ENCODE results near the gene LANCL1. TPM values are rescaled to one million over a fixed set of nuclear protein-coding genes. Genes with fewer than 3 reads are reported as not detected.
A peak's percentile ranks its signal among the peaks of the same experiment; 100 is the strongest.

The LANCL1 gene
- total RNA-seq, 5 donors from 2014 or later (not counting 1 experiment from before 2014, with no cell fraction given) = 25.5 to 30.1 (median 27.9) TPM

GRCh38 chr2:210515911-210516310 is 39.4 kb upstream of the LANCL1 start:
- Histone ChIP-seq H3K9me3 (no peaks in the 10 kb centered on the region), H3K27me3 (replicated peaks in 1 of 2; ENCODE audit: control insufficient read depth in 2 of 2, extremely low read depth in 1 of 2, insufficient read depth in 2 of 2, low read length in 1 of 2) (peaks cover 0 to 2% of the 10 kb centered on the region in 2 experiments), H3K4me3 (ENCODE audit: control insufficient read depth in 1 of 2, extremely low read depth in 1 of 2, low read length in 1 of 2) (no peak overlapping the region), H3K36me3 (ENCODE audit: control insufficient read depth in 2 of 2, extremely low read depth in 1 of 2, insufficient read depth in 1 of 2, low read length in 1 of 2) (no peaks in the 10 kb centered on the region), H3K27ac (ENCODE audit: low read length) (no peak overlapping the region), H3K4me1 (ENCODE audit: control insufficient read depth in 1 of 2, extremely low read depth in 1 of 2, insufficient read depth in 2 of 2, low read length in 2 of 2) (no peaks in the 10 kb centered on the region)
- no peak overlapping the region for H3K4me3 Mint-ChIP-seq
- no peak overlapping the region for H3K27ac Mint-ChIP-seq
- CTCF ChIA-PET = no interaction called here
- POLR2A ChIA-PET = no interaction called here
- DNase-seq (no peak), ATAC-seq (replicated peaks in 1 of 4) (no peak)
- H3K27me3 Mint-ChIP-seq = peaks cover 14 to 15% of the 10 kb centered on the region in 2 donors
- H3K9me3 Mint-ChIP-seq = peaks cover 5 to 36% (median 27%) of the 10 kb centered on the region in 3 donors
- 60% methylated on average over 1 of the region's 2 CpGs for WGBS (ENCODE audit: insufficient coverage)
- H3K4me1 Mint-ChIP-seq = peaks cover 0 to 3% (median 2%) of the 10 kb centered on the region in 3 donors
- no peaks in the 10 kb centered on the region for H3K36me3 Mint-ChIP-seq

GRCh38 chr2:210503725-210504191 is 27.2 kb upstream of the LANCL1 start:
- ATAC-seq (replicated peaks in 1 of 4) = no peak
- DNase-seq = no peak
- Mint-ChIP-seq H3K36me3 (peaks cover 12% of the 10 kb centered on the region), H3K27ac (no peak overlapping the region), H3K27me3 (peaks cover 11 to 39% of the 10 kb centered on the region in 2 donors), H3K4me1 (peaks cover 3 to 6% (median 4%) of the 10 kb centered on the region in 3 donors), H3K9me3 (peaks cover 14 to 18% (median 14%) of the 10 kb centered on the region in 3 donors), H3K4me3 (peak overlapping the region in 1 of 3 donors; percentile 30)
- no peak overlapping the region for H3K4me3 ChIP-seq (ENCODE audit: control insufficient read depth in 1 of 2, extremely low read depth in 1 of 2, low read length in 1 of 2)
- H3K27me3 ChIP-seq (replicated peaks in 1 of 2; ENCODE audit: control insufficient read depth in 2 of 2, extremely low read depth in 1 of 2, insufficient read depth in 2 of 2, low read length in 1 of 2) = peaks cover 0 to 12% of the 10 kb centered on the region in 2 experiments
- ChIA-PET POLR2A (no interaction called here), CTCF (interaction anchor here in 1 of 2 donors (0.6 to 1.4 kb wide), 5 partner anchors 10 to 57 kb away, joined by 3 to 6 read pairs (median 3); no protein-coding TSS in a partner anchor)
- WGBS (ENCODE audit: insufficient coverage) = no CpG with 5 or more reads among the region's 5 CpGs
- H3K4me1 ChIP-seq (ENCODE audit: control insufficient read depth in 1 of 2, extremely low read depth in 1 of 2, insufficient read depth in 2 of 2, low read length in 2 of 2) = no peaks in the 10 kb centered on the region
- no peaks in the 10 kb centered on the region for H3K36me3 ChIP-seq (ENCODE audit: control insufficient read depth in 2 of 2, extremely low read depth in 1 of 2, insufficient read depth in 1 of 2, low read length in 1 of 2)
- H3K27ac ChIP-seq (ENCODE audit: low read length) = no peak overlapping the region
- no peaks in the 10 kb centered on the region for H3K9me3 ChIP-seq

GRCh38 chr2:210503001-210503623 is 26.6 kb upstream of the LANCL1 start:
- peak in 13 of 35 experiments; percentile 1 to 41 (median 5) for DNase-seq
- peaks cover 0 to 14% of the 10 kb centered on the region in 2 experiments for H3K27me3 ChIP-seq (replicated peaks in 1 of 2; ENCODE audit: control insufficient read depth in 2 of 2, extremely low read depth in 1 of 2, insufficient read depth in 2 of 2, low read length in 1 of 2)
- Mint-ChIP-seq H3K36me3 (peaks cover 12% of the 10 kb centered on the region), H3K27me3 (peaks cover 11 to 45% of the 10 kb centered on the region in 2 donors), H3K27ac (no peak overlapping the region), H3K4me3 (peak overlapping the region in 2 of 3 donors; percentile 14 to 30), H3K9me3 (peaks cover 14 to 18% (median 14%) of the 10 kb centered on the region in 3 donors), H3K4me1 (peaks cover 3 to 6% (median 4%) of the 10 kb centered on the region in 3 donors)
- H3K36me3 ChIP-seq (ENCODE audit: control insufficient read depth in 2 of 2, extremely low read depth in 1 of 2, insufficient read depth in 1 of 2, low read length in 1 of 2) = no peaks in the 10 kb centered on the region
- no peak overlapping the region for H3K4me3 ChIP-seq (ENCODE audit: control insufficient read depth in 1 of 2, extremely low read depth in 1 of 2, low read length in 1 of 2)
- ATAC-seq (replicated peaks in 1 of 4) = peak in 1 of 4 experiments; percentile 44
- ChIA-PET POLR2A (interaction anchor here in 1 of 2 donors (0.6 kb wide), 1 partner anchor 17 kb away, joined by 7 read pairs; no protein-coding TSS in a partner anchor), CTCF (interaction anchor here (0.6 to 1.4 kb wide), 7 partner anchors 11 to 41 kb away, joined by 3 to 6 read pairs (median 3); no protein-coding TSS in a partner anchor)
- H3K9me3 ChIP-seq = no peaks in the 10 kb centered on the region
- WGBS (ENCODE audit: insufficient coverage) = 10% methylated on average over 2 of the region's 7 CpGs
- H3K27ac ChIP-seq (ENCODE audit: low read length) = no peak overlapping the region
- no peaks in the 10 kb centered on the region for H3K4me1 ChIP-seq (ENCODE audit: control insufficient read depth in 1 of 2, extremely low read depth in 1 of 2, insufficient read depth in 2 of 2, low read length in 2 of 2)

- Mint-ChIP-seq H3K4me1 (peaks cover 0 to 9% (median 6%) of the 10 kb centered on the region in 3 donors), H3K9me3 (peaks cover 4 to 9% (median 6%) of the 10 kb centered on the region in 3 donors), H3K27me3 (peaks cover 4 to 31% of the 10 kb centered on the region in 2 donors), H3K4me3 (no peak overlapping the region), H3K27ac (no peak overlapping the region), H3K36me3 (peaks cover 10% of the 10 kb centered on the region)
- 0% methylated on average over 2 of the region's 3 CpGs for WGBS (ENCODE audit: insufficient coverage)
- Histone ChIP-seq H3K4me3 (ENCODE audit: control insufficient read depth in 1 of 2, extremely low read depth in 1 of 2, low read length in 1 of 2) (no peak overlapping the region), H3K27me3 (replicated peaks in 1 of 2; ENCODE audit: control insufficient read depth in 2 of 2, extremely low read depth in 1 of 2, insufficient read depth in 2 of 2, low read length in 1 of 2) (peaks cover 0 to 14% of the 10 kb centered on the region in 2 experiments), H3K9me3 (no peaks in the 10 kb centered on the region), H3K27ac (ENCODE audit: low read length) (no peak overlapping the region), H3K4me1 (ENCODE audit: control insufficient read depth in 1 of 2, extremely low read depth in 1 of 2, insufficient read depth in 2 of 2, low read length in 2 of 2) (no peaks in the 10 kb centered on the region), H3K36me3 (ENCODE audit: control insufficient read depth in 2 of 2, extremely low read depth in 1 of 2, insufficient read depth in 1 of 2, low read length in 1 of 2) (no peaks in the 10 kb centered on the region)
- DNase-seq (no peak), ATAC-seq (replicated peaks in 1 of 4) (no peak)
- CTCF ChIA-PET = no interaction called here
- POLR2A ChIA-PET = no interaction called here
These were observed 20.0 kb upstream of the LANCL1 start for GRCh38 chr2:210496512-210496911.

GRCh38 chr2:210493528-210493927 is 17.0 kb upstream of the LANCL1 start:
- H3K4me3 ChIP-seq (ENCODE audit: control insufficient read depth in 1 of 2, extremely low read depth in 1 of 2, low read length in 1 of 2) = no peak overlapping the region
- peaks cover 4 to 22% of the 10 kb centered on the region in 2 donors for H3K27me3 Mint-ChIP-seq
- CTCF ChIA-PET = no interaction called here
- H3K27ac Mint-ChIP-seq = no peak overlapping the region
- no peak overlapping the region for H3K27ac ChIP-seq (ENCODE audit: low read length)
- no peaks in the 10 kb centered on the region for H3K9me3 Mint-ChIP-seq
- no peaks in the 10 kb centered on the region for H3K36me3 Mint-ChIP-seq
- POLR2A ChIA-PET = no interaction called here
- H3K9me3 ChIP-seq = no peaks in the 10 kb centered on the region
- ATAC-seq (replicated peaks in 1 of 4) (no peak), DNase-seq (no peak)
- peaks cover 0 to 9% (median 6%) of the 10 kb centered on the region in 3 donors for H3K4me1 Mint-ChIP-seq
- H3K4me3 Mint-ChIP-seq = no peak overlapping the region
- H3K27me3 ChIP-seq (replicated peaks in 1 of 2; ENCODE audit: control insufficient read depth in 2 of 2, extremely low read depth in 1 of 2, insufficient read depth in 2 of 2, low read length in 1 of 2) = no peaks in the 10 kb centered on the region
- no peaks in the 10 kb centered on the region for H3K4me1 ChIP-seq (ENCODE audit: control insufficient read depth in 1 of 2, extremely low read depth in 1 of 2, insufficient read depth in 2 of 2, low read length in 2 of 2)
- WGBS (ENCODE audit: insufficient coverage) = 83% methylated on average over 2 of the region's 3 CpGs
- no peaks in the 10 kb centered on the region for H3K36me3 ChIP-seq (ENCODE audit: control insufficient read depth in 2 of 2, extremely low read depth in 1 of 2, insufficient read depth in 1 of 2, low read length in 1 of 2)

GRCh38 chr2:210481601-210482175 is 5.1 kb upstream of the LANCL1 start:
- Histone ChIP-seq H3K4me1 (ENCODE audit: control insufficient read depth in 1 of 2, extremely low read depth in 1 of 2, insufficient read depth in 2 of 2, low read length in 2 of 2) (peaks cover 10 to 13% of the 10 kb centered on the region in 2 experiments), H3K27me3 (replicated peaks in 1 of 2; ENCODE audit: control insufficient read depth in 2 of 2, extremely low read depth in 1 of 2, insufficient read depth in 2 of 2, low read length in 1 of 2) (no peaks in the 10 kb centered on the region), H3K36me3 (ENCODE audit: control insufficient read depth in 2 of 2, extremely low read depth in 1 of 2, insufficient read depth in 1 of 2, low read length in 1 of 2) (no peaks in the 10 kb centered on the region), H3K27ac (ENCODE audit: low read length) (no peak overlapping the region), H3K9me3 (peaks cover 2% of the 10 kb centered on the region), H3K4me3 (ENCODE audit: control insufficient read depth in 1 of 2, extremely low read depth in 1 of 2, low read length in 1 of 2) (no peak overlapping the region)
- H3K4me3 Mint-ChIP-seq = no peak overlapping the region
- H3K36me3 Mint-ChIP-seq = peaks cover 13% of the 10 kb centered on the region
- H3K27me3 Mint-ChIP-seq = no peaks in the 10 kb centered on the region
- ATAC-seq (replicated peaks in 1 of 4) = no peak
- H3K9me3 Mint-ChIP-seq = peaks cover 4 to 13% (median 10%) of the 10 kb centered on the region in 3 donors
- no peak overlapping the region for H3K27ac Mint-ChIP-seq
- no peak for DNase-seq
- H3K4me1 Mint-ChIP-seq = peaks cover 31 to 41% (median 40%) of the 10 kb centered on the region in 3 donors
- CTCF ChIA-PET = interaction anchor here in 1 of 2 donors (1.0 kb wide), 1 partner anchor 19 kb away, joined by 3 read pairs; no protein-coding TSS in a partner anchor
- WGBS (ENCODE audit: insufficient coverage) = no CpG with 5 or more reads among the region's 2 CpGs
- POLR2A ChIA-PET = interaction anchor here in 1 of 2 donors (0.7 kb wide), 1 partner anchor 54 kb away, joined by 3 read pairs; no protein-coding TSS in a partner anchor

Measured in T-cell (primary cell).